ENCODE data around the gene RNF114.

GRCh38 chr20:49961413-49961812 is 25.2 kb downstream of the RNF114 start:
- TF ChIP-seq CTCF (IDR thresholded peaks at IDR 0.05) (no peak), POLR2A (IDR thresholded peaks at IDR 0.05) (no peak)
